ENCODE data around the gene APOD.
"Not testable (repeated sequence)": the region's sequence is repeated elsewhere in the genome, so short reads cannot be mapped to it uniquely, and the experiment has no call there.

Gene APOD

DNA sequence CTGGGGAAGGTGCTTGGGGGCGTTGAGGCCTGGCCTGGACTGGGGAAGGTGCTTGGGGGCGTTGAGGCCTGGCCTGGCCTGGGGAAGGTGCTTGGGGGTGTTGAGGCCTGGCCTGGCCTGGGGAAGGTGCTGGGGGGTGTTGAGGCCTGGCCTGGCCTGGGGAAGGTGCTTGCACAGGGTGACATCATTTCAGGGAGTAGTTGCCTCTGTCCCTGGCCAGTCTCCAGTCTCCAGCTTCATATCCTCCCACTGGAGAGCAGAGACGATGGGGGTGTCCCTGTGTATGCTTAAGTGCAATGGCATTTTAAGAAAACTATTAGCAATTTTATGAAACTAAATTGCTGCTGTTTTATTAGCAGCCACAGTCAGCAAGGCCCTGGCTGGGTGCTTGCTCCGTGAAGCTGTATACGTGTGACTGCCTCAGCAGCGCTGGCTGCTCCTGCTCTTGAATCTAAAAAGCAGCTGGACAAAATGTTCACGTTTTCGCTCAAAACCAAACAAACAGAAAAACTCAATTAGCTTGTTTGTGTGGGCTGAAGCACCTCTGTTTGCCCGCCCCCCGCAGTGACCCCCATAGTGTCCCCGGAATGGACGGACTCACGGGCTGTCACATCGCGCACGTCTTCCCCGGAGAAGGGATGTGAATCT lies 38.9 kb upstream of the APOD start:
- not testable (repeated sequence) for H3K4me3 ChIP-seq (ENCODE audit: low read depth, low read length); H3K4me1 ChIP-seq; H3K27me3 ChIP-seq; H3K36me3 ChIP-seq; H3K9me3 ChIP-seq; DNase-seq

DNA sequence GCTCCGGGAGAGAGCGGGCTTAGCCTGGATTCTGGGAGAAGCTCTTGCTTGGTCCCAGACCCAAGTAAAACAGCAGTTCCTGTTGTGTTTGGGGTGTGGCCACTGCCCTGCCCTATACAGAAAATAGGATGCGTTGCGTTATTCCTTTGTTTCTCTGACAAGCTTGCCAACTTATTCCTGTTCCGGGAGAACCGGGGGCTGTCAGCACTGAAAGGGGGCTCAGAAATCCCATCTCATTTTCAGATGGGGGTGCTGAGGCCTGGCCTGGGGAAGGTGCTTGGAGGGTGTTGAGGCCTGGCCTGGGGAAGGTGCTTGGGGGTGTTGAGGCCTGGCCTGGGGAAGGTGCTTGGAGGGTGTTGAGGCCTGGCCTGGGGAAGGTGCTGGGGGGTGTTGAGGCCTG lies 38.3 kb upstream of the APOD start:
- H3K4me1 ChIP-seq; H3K36me3 ChIP-seq; H3K9me3 ChIP-seq; H3K4me3 ChIP-seq (ENCODE audit: low read depth, low read length); DNase-seq; H3K27me3 ChIP-seq: not testable (repeated sequence)

DNA sequence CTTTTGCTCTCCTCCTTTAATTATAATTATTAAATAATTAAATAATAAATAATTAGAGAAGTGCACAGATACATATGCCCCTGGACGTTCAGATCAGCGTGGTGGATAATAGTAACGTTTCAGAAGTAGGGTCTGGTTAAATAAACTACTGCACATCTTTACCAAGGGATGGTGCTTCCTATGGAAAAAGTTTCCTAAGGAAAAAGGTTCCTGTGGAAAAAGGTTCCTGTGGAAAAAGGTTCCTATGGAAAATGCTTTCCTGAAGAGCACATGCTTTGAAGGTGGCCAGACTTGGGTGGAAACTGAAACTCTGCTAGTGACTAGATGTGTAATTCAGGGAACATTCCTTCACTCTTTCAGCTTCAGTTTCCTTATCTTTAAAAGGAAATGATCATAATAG lies 37.4 kb upstream of the APOD start:
- not testable (repeated sequence) for H3K4me1 ChIP-seq, H3K36me3 ChIP-seq

DNA sequence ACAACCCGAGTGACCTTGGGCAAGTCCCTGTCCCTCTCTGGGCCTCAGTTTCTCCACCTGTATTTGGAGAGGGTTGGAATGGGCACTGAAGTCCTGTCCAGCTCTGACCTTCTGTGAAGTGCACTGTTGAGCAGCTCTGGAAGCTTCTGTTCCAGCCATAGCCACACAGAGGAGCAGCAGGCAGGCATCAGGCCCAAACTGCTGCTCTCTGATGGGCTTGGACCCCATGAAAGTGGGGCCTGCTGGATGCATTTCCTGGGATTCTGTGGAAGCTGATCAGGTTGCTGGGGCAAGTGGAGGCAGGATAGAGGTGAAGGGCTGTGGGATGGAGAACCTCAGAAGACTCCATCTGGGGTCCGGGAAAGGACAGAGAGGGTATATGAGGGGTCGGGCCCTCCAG lies 36.7 kb upstream of the APOD start:
- not testable (repeated sequence) for H3K4me3 ChIP-seq (ENCODE audit: low read depth, low read length); H3K4me1 ChIP-seq; H3K36me3 ChIP-seq; H3K9me3 ChIP-seq; DNase-seq; H3K27me3 ChIP-seq

More for the DNA sequence above, 37.4 kb upstream of the APOD start:
- DNase-seq; H3K9me3 ChIP-seq; H3K4me3 ChIP-seq (ENCODE audit: low read depth, low read length); H3K27me3 ChIP-seq: not testable (repeated sequence)

DNA sequence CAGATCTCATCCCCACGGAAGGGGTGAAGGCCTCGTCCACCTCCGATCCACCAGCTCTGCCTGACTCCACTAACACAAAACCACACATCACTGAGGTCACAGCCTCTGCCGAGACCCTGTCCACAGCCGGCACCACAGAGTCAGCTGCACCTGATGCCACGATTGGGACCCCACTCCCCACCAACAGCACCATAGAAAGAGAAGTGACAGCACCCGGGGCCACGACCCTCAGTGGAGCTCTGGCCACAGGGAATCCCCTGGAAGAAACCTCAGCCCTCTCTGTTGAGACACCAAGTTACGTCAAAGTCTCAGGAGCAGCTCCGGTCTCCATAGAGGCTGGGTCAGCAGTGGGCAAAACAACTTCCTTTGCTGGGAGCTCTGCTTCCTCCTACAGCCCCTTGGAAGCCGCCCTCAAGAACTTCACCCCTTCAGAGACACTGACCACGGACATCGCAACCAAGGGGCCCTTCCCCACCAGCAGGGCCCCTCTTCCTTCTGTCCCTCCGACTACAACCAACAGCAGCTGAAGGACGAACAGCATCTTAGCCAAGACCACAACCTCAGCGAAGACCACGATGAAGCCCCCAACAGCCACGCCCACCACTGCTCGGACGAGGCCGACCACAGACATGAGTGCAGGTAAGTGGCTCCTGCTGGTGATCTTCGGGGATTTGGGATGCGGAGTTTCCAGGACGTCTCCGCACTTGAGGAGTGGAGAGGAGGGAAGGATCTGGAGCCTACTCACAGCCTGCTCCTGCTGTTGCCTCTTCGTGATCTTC lies 36.0 kb upstream of the APOD start:
- H3K4me1 ChIP-seq; H3K27me3 ChIP-seq; DNase-seq; H3K4me3 ChIP-seq (ENCODE audit: low read depth, low read length); H3K9me3 ChIP-seq; H3K36me3 ChIP-seq: not testable (repeated sequence)

DNA sequence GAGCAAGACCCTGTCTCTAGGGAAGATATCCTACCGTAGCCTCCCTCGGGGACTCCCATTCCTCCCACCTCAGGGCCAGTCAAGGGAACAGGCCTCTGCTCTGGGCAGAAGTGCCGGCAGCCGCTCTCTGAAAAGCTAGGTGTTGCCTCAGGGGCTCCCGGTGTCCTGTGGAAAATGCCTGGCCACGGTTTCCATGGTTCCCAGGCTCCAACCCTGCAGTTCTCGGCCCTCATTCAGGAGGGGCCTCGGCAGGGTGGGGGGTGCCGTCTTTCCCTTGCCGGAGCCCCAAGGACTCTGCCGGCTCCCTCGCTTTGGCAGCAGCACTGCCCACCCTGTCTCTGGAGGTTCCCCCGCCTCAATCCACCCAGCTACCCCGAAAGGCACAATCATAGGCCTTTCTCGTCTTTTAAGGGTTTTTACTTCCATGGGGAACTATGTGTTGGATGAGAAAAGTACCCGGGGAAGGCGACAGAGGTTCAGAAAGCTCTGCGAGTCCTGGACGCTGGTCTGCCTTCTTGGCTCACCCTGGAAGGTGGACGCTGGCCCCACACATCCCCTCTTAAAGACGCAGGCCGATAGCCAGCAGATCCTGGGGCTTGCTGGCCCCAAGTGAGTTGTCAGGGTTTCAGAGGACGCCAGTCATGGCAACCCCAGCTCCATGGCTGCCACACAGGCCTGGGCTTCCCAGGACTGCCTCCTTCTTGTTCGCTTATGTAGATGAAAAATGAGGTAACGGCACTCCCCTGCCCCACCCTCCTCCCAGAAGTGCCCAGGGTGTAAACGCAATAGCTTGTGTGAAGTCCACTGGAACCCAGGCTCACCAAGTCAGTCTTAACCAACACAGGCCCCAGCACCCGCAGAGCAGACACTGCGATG lies 34.3 kb upstream of the APOD start:
- not testable (repeated sequence) for DNase-seq; H3K9me3 ChIP-seq; H3K4me1 ChIP-seq; H3K27me3 ChIP-seq; H3K4me3 ChIP-seq (ENCODE audit: low read depth, low read length); H3K36me3 ChIP-seq

DNA sequence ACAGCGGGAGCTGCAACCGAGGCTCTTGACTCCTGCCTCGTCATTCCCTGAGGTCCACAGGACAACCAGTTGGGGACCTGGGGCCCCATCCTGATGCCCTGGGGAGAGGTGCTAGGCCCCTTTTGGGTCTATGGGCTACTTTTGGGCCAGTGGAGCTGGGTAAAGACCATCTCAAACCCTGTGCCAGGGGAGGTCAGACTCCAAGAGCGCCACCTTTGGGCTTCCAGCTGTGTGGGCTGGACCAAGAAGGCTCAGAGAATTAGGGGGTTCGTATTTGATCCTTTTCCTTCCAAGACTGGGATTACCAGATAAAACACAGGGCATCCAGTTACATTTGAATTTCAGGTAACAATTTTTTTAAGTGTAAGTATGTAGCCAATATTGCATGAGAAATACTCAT lies 33.4 kb upstream of the APOD start:
- not testable (repeated sequence) for H3K36me3 ChIP-seq; H3K4me1 ChIP-seq; H3K4me3 ChIP-seq (ENCODE audit: low read depth, low read length); DNase-seq; H3K27me3 ChIP-seq; H3K9me3 ChIP-seq

DNA sequence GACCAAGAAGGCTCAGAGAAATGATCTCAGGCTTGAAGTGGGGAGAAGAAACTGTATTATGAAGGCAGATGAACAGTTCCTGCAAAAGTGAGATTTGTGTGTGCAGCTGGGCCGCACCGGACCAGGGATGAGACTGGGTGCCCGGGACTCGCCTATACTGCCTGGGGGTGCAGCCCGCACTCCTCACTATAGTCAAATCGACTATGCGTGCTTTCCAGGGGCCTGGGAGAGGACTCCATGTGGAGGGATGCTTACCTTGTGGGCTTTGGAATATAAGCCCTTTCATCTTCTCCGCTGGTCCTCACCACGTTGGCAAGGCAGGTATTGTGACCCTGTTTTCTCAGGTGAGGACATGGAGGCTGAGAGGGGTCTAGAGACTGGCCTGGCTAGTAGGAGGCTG lies 32.9 kb upstream of the APOD start:
- Histone ChIP-seq H3K36me3 (no peaks in the 10 kb centered on the region), H3K4me1 (no peaks in the 10 kb centered on the region), H3K27me3 (no peaks in the 10 kb centered on the region), H3K4me3 (ENCODE audit: low read depth, low read length) (no peak overlapping the region), H3K9me3 (no peaks in the 10 kb centered on the region)
- DNase-seq, result no peak
- TF ChIP-seq, protein P1, sequence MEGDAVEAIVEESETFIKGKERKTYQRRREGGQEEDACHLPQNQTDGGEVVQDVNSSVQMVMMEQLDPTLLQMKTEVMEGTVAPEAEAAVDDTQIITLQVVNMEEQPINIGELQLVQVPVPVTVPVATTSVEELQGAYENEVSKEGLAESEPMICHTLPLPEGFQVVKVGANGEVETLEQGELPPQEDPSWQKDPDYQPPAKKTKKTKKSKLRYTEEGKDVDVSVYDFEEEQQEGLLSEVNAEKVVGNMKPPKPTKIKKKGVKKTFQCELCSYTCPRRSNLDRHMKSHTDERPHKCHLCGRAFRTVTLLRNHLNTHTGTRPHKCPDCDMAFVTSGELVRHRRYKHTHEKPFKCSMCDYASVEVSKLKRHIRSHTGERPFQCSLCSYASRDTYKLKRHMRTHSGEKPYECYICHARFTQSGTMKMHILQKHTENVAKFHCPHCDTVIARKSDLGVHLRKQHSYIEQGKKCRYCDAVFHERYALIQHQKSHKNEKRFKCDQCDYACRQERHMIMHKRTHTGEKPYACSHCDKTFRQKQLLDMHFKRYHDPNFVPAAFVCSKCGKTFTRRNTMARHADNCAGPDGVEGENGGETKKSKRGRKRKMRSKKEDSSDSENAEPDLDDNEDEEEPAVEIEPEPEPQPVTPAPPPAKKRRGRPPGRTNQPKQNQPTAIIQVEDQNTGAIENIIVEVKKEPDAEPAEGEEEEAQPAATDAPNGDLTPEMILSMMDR (IDR thresholded peaks at IDR 0.05; ENCODE audit: low read depth, low read length), result no peak

DNA sequence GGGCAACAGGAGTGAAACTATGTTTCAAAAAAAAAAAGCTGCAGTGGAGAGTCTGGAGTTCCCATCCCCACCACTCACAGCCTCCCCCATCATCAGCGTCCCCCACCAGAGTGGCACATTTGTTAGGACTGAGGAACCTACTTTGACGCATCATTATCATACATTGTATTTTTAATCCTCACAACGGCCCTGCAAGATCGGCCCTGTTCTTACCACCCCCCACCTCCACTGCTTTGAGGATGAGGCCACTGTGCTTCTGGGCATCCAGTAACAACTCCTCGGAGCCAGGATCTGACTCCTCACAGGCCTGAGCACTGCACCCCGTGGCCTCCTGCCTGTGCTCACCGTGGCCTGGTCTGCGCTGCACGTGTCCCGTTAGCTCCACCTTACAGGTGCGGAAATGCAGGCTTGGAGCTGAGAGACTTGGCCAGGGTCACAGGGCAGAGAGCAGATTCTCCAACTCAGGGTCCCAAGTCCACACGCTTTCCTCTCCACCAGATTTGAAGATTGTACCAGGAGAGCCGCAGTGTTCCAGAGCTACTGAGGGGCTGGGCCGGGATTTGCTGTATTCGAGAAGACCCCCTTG lies 32.3 kb upstream of the APOD start:
- H3K4me1 ChIP-seq; H3K36me3 ChIP-seq; H3K4me3 ChIP-seq (ENCODE audit: low read depth, low read length); DNase-seq; H3K9me3 ChIP-seq; H3K27me3 ChIP-seq: not testable (repeated sequence)

DNA sequence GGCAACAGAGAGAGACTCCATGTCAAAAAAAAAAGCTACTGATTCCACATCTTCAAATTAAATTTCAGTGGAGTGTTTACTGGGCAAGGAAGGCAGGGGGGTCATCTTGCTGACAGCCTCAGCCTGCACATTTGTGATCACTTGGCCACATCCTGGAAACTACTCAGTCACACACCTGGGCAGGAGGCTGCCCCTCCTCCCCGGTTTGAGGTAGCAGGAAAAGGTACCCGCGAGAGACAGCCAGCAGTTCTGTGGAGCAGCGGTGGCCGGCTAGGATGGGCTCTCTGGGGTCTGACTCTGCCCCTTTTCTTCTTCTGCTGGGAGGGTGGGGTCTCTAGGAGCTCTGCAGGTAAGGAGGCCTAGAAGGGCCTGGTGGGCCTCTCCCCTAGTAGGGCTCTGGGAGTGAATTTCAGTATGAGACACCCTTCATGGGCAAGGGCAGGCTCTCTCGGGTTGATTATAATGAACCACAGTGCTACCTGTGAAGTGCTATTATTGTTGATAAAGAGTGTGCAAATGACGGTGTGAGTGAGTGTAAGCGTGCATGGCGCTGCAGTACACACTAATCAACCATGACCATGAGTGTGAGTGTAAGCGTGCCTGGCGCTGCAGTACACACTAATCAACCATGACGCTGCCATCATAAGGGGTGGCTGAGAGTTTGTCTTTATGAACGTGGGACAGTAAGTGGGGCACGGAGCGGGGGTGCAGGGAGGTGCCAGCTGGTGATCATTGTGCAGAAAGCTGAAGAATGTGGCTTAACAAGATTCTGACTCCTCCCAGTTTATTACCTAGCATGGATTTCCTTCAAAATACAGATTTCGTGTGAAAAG lies 31.1 kb upstream of the APOD start:
- H3K36me3 ChIP-seq; H3K9me3 ChIP-seq; H3K4me1 ChIP-seq; DNase-seq; H3K4me3 ChIP-seq (ENCODE audit: low read depth, low read length); H3K27me3 ChIP-seq: not testable (repeated sequence)
